PC-3 (cell line): ENCODE results near the gene UFD1. TPM values are rescaled to one million over a fixed set of nuclear protein-coding genes. Genes with fewer than 3 reads are reported as not detected.

Experiments
- ATAC-seq: fragments of 200-7000 bp; cut with Tn5 transposase; 2 replicates; pipeline ENCODE4 v1.9.1; 2020; ENCODE audit warnings: mild to moderate bottlenecking, moderate library complexity
- BruUV-seq: library from RNA; stranded (reverse); fragments of 400-500 nt; replicated peaks from 2 replicates; lab custom pipeline; 2021; lab: Mats Ljungman, UMichigan
- CTCF ChIA-PET: fragments of 300-600 bp; sonication (Branson Sonifier 250); formaldehyde crosslinking; loops from one replicate; lab custom pipeline; 2022; ENCODE audit warnings: antibody characterized with exemption; lab: Charles Lee
- POLR2A ChIA-PET: fragments of 300-600 bp; sonication (Branson Sonifier 250); formaldehyde crosslinking; loops from one replicate; lab custom pipeline; 2022; ENCODE audit warnings: antibody characterized with exemption; ENCODE audit not compliant: unreplicated experiment; lab: Charles Lee
- DNase-seq: peaks from one replicate; pipeline ENCODE4 v3.0.0-alpha.2; 2015
- H2AFZ ChIP-seq: fragments of 300-600 bp; sonication (generic); 2 replicates; pipeline ENCODE4 v1.6.0; 2016; ENCODE audit warnings: antibody characterized with exemption, low read length
- H3F3A ChIP-seq: fragments of 300-600 bp; sonication (generic); one replicate; pipeline ENCODE4 v1.6.0; 2017; ENCODE audit warnings: antibody characterized with exemption, low read length, control low read depth, mild to moderate bottlenecking; ENCODE audit not compliant: unreplicated experiment
- H3K27ac ChIP-seq: fragments of 300-600 bp; sonication (generic); 2 replicates; pipeline ENCODE4 v1.5.1; 2016; ENCODE audit warnings: mild to moderate bottlenecking, low read length
- H3K27me3 ChIP-seq: fragments of 300-600 bp; sonication (generic); 2 replicates; pipeline ENCODE4 v1.6.1; 2016; ENCODE audit warnings: low read length, mixed read lengths
- H3K36me3 ChIP-seq: fragments of 300-600 bp; sonication (generic); 2 replicates; pipeline ENCODE4 v1.6.1; 2016; ENCODE audit warnings: low read depth, mixed run types, low read length, mixed read lengths
- H3K4me1 ChIP-seq: fragments of 300-600 bp; sonication (generic); 2 replicates; pipeline ENCODE4 v1.5.1; 2016; ENCODE audit warnings: low read length; ENCODE audit not compliant: insufficient read depth
- H3K4me2 ChIP-seq: fragments of 300-600 bp; sonication (generic); 2 replicates; pipeline ENCODE4 v1.6.0; 2016; ENCODE audit warnings: low read length
- H3K4me3 ChIP-seq: fragments of 300-600 bp; sonication (generic); 2 replicates; pipeline ENCODE4 v1.5.1; 2016; ENCODE audit warnings: mild to moderate bottlenecking, low read length, mixed read lengths
- H3K79me2 ChIP-seq: fragments of 300-600 bp; sonication (generic); 2 replicates; pipeline ENCODE4 v1.6.1; 2017; ENCODE audit warnings: low read length, mixed read lengths
- H3K9ac ChIP-seq: fragments of 300-600 bp; sonication (generic); 2 replicates; pipeline ENCODE4 v1.6.0; 2016; ENCODE audit warnings: mild to moderate bottlenecking, low read length
- H3K9me2 ChIP-seq: fragments of 300-600 bp; sonication (generic); replicated peaks from 2 replicates; pipeline ENCODE4 v1.6.1; 2016; ENCODE audit warnings: mixed run types, low read length, mixed read lengths
- H3K9me3 ChIP-seq: fragments of 300-600 bp; sonication (generic); 2 replicates; pipeline ENCODE4 v1.6.1; 2016; ENCODE audit warnings: low read length, mixed read lengths
- H4K20me1 ChIP-seq: fragments of 300-600 bp; sonication (generic); 2 replicates; pipeline ENCODE4 v1.6.1; 2016; ENCODE audit warnings: low read length, mixed read lengths
- CTCF ChIP-seq: fragments of 300-600 bp; sonication (generic); conservative IDR thresholded peaks from 2 replicates; pipeline ENCODE4 v1.5.1; 2017; ENCODE audit warnings: antibody characterized with exemption, low read depth, mild to moderate bottlenecking, low read length
- EZH2 ChIP-seq: fragments of 300-600 bp; sonication (generic); IDR thresholded peaks from one replicate; pipeline ENCODE4 v1.6.1; 2017; ENCODE audit warnings: antibody characterized with exemption, mild to moderate bottlenecking, low read length; ENCODE audit not compliant: unreplicated experiment
- EZH2phosphoT487 ChIP-seq: fragments of 300-600 bp; sonication (generic); IDR thresholded peaks from 2 replicates; pipeline ENCODE4 v1.6.1; 2018; ENCODE audit warnings: mild to moderate bottlenecking, antibody characterized with exemption, low read length, borderline replicate concordance
- intact Hi-C: fragments of 100-400 bp; cut with micrococcal nuclease; formaldehyde crosslinking; loops from 2 replicates; pipeline ENCODE4 v1.9.0; 2023
- total RNA-seq: library from RNA; depleted of rRNA; stranded (reverse); fragments of >200 nt; gene quantifications from 2 replicates; pipeline ENCODE4 v1.2.3, GENCODE V29; 2014

UFD1 gene
- total RNA-seq, 1 experiment from 2014 or later: 92.6 TPM

- BruUV-seq: no TSS peak
- H3K4me1 ChIP-seq: no peaks in the 10 kb centered on the region
- H3K79me2 ChIP-seq: peaks cover 7% of the 10 kb centered on the region; the same call in 1 of the 2 replicates
- intact Hi-C loops: no loop called here
- no peak overlapping the region for H3K4me3 ChIP-seq
- no peaks in the 10 kb centered on the region for H3K9me3 ChIP-seq
- no peak for TF ChIP-seq CTCF
- TF ChIP-seq EZH2: no peak
- TF ChIP-seq EZH2phosphoT487: no peak
- no peak overlapping the region for H3K9ac ChIP-seq
- DNase-seq (no peak), ATAC-seq (no peak)
- H4K20me1 ChIP-seq: no peaks in the 10 kb centered on the region
- CTCF ChIA-PET: no interaction called here
- no peak overlapping the region for H2AFZ ChIP-seq
- peaks cover 57% of the 10 kb centered on the region for H3K36me3 ChIP-seq
- POLR2A ChIA-PET: no interaction called here
- H3K27ac ChIP-seq: no peak overlapping the region
- H3K9me2 ChIP-seq: no peaks in the 10 kb centered on the region
- H3K4me2 ChIP-seq: no peak overlapping the region
- H3F3A ChIP-seq: no peaks in the 10 kb centered on the region
- H3K27me3 ChIP-seq: no peaks in the 10 kb centered on the region
Observed at GRCh38 chr22:19467912-19468311, 11.1 kb downstream of the UFD1 start.

GRCh38 chr22:19466848-19467752, 11.9 kb downstream of the UFD1 start:
- H3K9ac ChIP-seq: no peak overlapping the region
- H3K4me3 ChIP-seq: no peak overlapping the region
- no peak overlapping the region for H2AFZ ChIP-seq
- BruUV-seq: no TSS peak
- no peak overlapping the region for H3K4me2 ChIP-seq
- no peaks in the 10 kb centered on the region for H3K9me2 ChIP-seq
- CTCF ChIA-PET: no interaction called here
- no peaks in the 10 kb centered on the region for H3K9me3 ChIP-seq
- H3K79me2 ChIP-seq: 0 out of 2 replicates have a peak, but pooled peaks cover 3% of the 10 kb centered on the region
- no peaks in the 10 kb centered on the region for H4K20me1 ChIP-seq
- DNase-seq (no peak), ATAC-seq (no peak)
- H3K27me3 ChIP-seq: no peaks in the 10 kb centered on the region
- no peak for TF ChIP-seq EZH2phosphoT487
- no peak for TF ChIP-seq CTCF
- TF ChIP-seq EZH2: no peak
- intact Hi-C loops: no loop called here
- H3K4me1 ChIP-seq: no peaks in the 10 kb centered on the region
- POLR2A ChIA-PET: interaction anchor here (0.7 kb wide), 1 partner anchor 9 kb away, joined by 10 read pairs; no protein-coding TSS in a partner anchor
- no peak overlapping the region for H3K27ac ChIP-seq
- peaks cover 57% of the 10 kb centered on the region for H3K36me3 ChIP-seq
- H3F3A ChIP-seq: no peaks in the 10 kb centered on the region
